ENCODE results near the gene HSDL2.

- no peak for TF ChIP-seq CTCF (IDR thresholded peaks at IDR 0.05; ENCODE audit: low read depth, low read length)
- TF ChIP-seq, protein P1, sequence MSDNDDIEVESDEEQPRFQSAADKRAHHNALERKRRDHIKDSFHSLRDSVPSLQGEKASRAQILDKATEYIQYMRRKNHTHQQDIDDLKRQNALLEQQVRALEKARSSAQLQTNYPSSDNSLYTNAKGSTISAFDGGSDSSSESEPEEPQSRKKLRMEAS (IDR thresholded peaks at IDR 0.05; ENCODE audit: low read depth, low read length) = peak; percentile 47; the same call in 1 of the 2 replicates
These were observed 116.3 kb downstream of the HSDL2 start for GRCh38 chr9:112496074-112496722.

Data from NB4 (cell line).